IPS-15b (cell line): ENCODE data around the gene SCMH1.

Source experiments
- H3K27me3 ChIP-seq: one replicate; pipeline ENCODE4 v1.6.1; 2013; ENCODE audit warnings: low read length; ENCODE audit not compliant: control insufficient read depth, insufficient read depth
- H3K36me3 ChIP-seq: one replicate; pipeline ENCODE4 v1.6.1; 2013; ENCODE audit warnings: low read length; ENCODE audit not compliant: control insufficient read depth, insufficient read depth
- H3K4me1 ChIP-seq: one replicate; pipeline ENCODE4 v1.6.1; 2013; ENCODE audit warnings: mild to moderate bottlenecking, low read length; ENCODE audit not compliant: control insufficient read depth, insufficient read depth
- H3K4me3 ChIP-seq: one replicate; pipeline ENCODE4 v1.5.1; 2013; ENCODE audit warnings: low read depth, low read length
- H3K9ac ChIP-seq: one replicate; pipeline ENCODE4 v1.6.1; 2013; ENCODE audit warnings: low read depth, mild to moderate bottlenecking, low read length
- H3K9me3 ChIP-seq: one replicate; pipeline ENCODE4 v1.6.1; 2013; ENCODE audit warnings: mild to moderate bottlenecking, low read length; ENCODE audit not compliant: control insufficient read depth, insufficient read depth

Gene SCMH1

DNA sequence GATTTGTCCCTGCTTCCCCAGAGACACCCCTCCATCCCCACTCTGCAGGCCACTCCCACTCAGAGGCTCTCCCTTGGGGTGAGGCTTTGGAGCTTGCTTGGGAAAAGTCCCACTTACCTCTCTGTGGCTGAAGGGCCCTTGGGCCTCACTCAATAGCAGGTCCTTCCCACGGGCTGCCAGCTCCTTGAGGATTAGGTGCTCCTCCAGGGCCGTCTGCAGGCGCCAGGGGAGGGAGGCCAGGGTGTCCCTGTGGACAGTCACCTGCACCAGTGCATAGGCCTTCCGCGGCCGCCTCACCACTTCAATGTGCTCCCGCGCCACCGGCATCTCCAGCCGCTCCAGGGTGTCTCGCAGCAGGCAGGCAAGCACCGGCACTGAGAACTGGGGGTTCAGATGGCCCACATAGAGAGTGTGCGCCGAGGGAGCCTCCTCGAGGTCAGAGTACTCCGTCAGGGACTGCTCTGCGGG, 222.0 kb downstream of the SCMH1 start:
- peaks cover 2% of the 10 kb centered on the region for H3K4me1 ChIP-seq
- H3K4me3 ChIP-seq = no peak overlapping the region
- H3K9me3 ChIP-seq = no peaks in the 10 kb centered on the region
- H3K36me3 ChIP-seq = peaks cover 21% of the 10 kb centered on the region
- H3K9ac ChIP-seq = no peak overlapping the region
- H3K27me3 ChIP-seq = no peaks in the 10 kb centered on the region

GRCh38 chr1:41019353-41019745, 222.8 kb downstream of the SCMH1 start:
- H3K9ac ChIP-seq = no peak overlapping the region

GRCh38 chr1:41018018-41018410, 224.1 kb downstream of the SCMH1 start:
- no peaks in the 10 kb centered on the region for H3K9me3 ChIP-seq

More at GRCh38 chr1:41019353-41019745, 222.8 kb downstream of the SCMH1 start:
- H3K9me3 ChIP-seq = no peaks in the 10 kb centered on the region
- H3K4me1 ChIP-seq = peaks cover 2% of the 10 kb centered on the region
- H3K36me3 ChIP-seq = peaks cover 21% of the 10 kb centered on the region
- no peak overlapping the region for H3K4me3 ChIP-seq
- no peaks in the 10 kb centered on the region for H3K27me3 ChIP-seq

GRCh38 chr1:41017141-41018017, 224.7 kb downstream of the SCMH1 start:
- H3K4me3 ChIP-seq = no peak overlapping the region
- H3K4me1 ChIP-seq = peaks cover 2% of the 10 kb centered on the region
- H3K9ac ChIP-seq = no peak overlapping the region
- peaks cover 28% of the 10 kb centered on the region for H3K36me3 ChIP-seq
- no peaks in the 10 kb centered on the region for H3K27me3 ChIP-seq
- H3K9me3 ChIP-seq = no peaks in the 10 kb centered on the region

More at GRCh38 chr1:41018018-41018410, 224.1 kb downstream of the SCMH1 start:
- no peaks in the 10 kb centered on the region for H3K27me3 ChIP-seq
- peaks cover 23% of the 10 kb centered on the region for H3K36me3 ChIP-seq
- peaks cover 2% of the 10 kb centered on the region for H3K4me1 ChIP-seq
- no peak overlapping the region for H3K9ac ChIP-seq
- no peak overlapping the region for H3K4me3 ChIP-seq

DNA sequence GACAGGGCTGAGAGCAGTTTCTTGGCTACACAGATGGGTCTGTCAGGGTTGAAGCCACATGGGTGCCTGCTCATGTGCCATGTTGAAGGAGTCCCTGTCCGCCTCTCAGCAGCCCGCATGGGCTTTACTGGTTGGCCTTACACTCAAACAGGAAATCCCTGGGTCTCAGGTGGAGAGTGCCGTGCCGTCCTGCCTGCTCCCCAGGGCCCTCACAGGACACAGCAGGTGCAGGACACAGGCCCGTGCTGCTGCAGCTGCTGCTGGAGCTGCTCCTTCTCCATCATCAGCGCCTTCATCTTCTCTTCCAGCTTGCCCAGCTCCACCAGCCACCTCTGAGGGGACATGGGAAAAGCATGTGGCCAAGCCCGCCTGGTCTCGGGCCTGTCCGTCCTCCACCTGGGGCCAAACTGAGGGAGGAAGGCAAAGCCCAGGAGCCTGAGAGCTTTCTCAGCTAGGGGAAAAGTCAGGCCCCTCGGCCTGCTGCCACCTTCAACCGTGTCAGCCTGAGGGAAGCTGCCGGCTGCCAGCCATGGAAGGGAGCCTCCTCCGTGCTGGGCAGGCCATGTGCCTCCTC, 226.1 kb downstream of the SCMH1 start:
- no peaks in the 10 kb centered on the region for H3K4me1 ChIP-seq
- no peak overlapping the region for H3K9ac ChIP-seq
- H3K4me3 ChIP-seq = no peak overlapping the region
- H3K36me3 ChIP-seq = peaks cover 40% of the 10 kb centered on the region
- no peaks in the 10 kb centered on the region for H3K9me3 ChIP-seq
- no peaks in the 10 kb centered on the region for H3K27me3 ChIP-seq

- Histone ChIP-seq H3K9ac (no peak overlapping the region), H3K27me3 (no peaks in the 10 kb centered on the region), H3K4me3 (no peak overlapping the region), H3K9me3 (no peaks in the 10 kb centered on the region), H3K4me1 (no peaks in the 10 kb centered on the region), H3K36me3 (peaks cover 44% of the 10 kb centered on the region)
These were observed 226.7 kb downstream of the SCMH1 start for GRCh38 chr1:41015281-41015896.

- Histone ChIP-seq H3K4me3 (no peak overlapping the region), H3K9me3 (no peaks in the 10 kb centered on the region), H3K27me3 (no peaks in the 10 kb centered on the region), H3K4me1 (no peaks in the 10 kb centered on the region), H3K36me3 (peaks cover 47% of the 10 kb centered on the region), H3K9ac (no peak overlapping the region)
These were observed 227.2 kb downstream of the SCMH1 start for GRCh38 chr1:41014871-41015270.

DNA sequence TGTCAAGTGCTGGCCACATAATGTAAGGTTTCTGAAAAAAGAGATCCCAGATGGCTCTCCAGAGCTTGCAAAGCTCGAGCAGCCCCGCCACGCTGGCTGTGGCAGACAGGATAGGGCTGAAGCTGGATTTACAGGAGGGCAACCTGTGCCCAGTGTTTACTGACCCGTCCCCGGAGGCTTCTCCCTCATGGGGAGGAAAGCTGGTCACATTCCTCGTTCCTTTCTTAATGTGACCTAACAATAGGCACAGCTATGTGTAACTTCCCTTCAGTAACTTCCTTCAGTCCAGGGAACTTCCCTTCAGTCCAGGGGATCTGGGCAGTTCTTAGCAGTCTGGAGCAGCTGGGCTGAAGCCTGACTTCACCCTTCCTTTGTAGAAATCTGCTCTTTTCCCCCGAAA, 228.3 kb downstream of the SCMH1 start:
- no peaks in the 10 kb centered on the region for H3K9me3 ChIP-seq
- no peaks in the 10 kb centered on the region for H3K4me1 ChIP-seq
- H3K27me3 ChIP-seq = no peaks in the 10 kb centered on the region
- peaks cover 57% of the 10 kb centered on the region for H3K36me3 ChIP-seq
- no peak overlapping the region for H3K4me3 ChIP-seq
- H3K9ac ChIP-seq = no peak overlapping the region

DNA sequence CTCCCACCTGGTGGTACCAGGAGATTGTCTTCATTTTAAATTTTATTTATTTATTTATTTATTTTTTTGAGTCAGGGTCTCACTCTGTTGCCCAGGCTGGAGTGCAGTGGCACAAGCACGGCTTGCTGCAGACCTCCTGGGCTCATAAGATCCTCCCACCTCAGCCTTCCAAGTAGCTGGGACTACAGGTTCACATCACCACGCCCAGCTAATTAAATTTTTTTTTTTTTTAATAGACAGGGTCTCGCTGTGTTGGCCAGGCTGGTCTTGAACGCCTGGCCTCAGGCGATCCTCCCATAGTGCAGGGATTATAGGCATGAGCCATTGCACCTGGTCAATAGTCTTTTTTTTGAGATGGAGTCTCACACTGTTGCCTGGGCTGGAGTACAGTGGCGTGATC, 229.1 kb downstream of the SCMH1 start:
- H3K9ac ChIP-seq = no peak overlapping the region
- peaks cover 56% of the 10 kb centered on the region for H3K36me3 ChIP-seq

GRCh38 chr1:41010345-41010744, 231.8 kb downstream of the SCMH1 start:
- Histone ChIP-seq H3K4me1 (no peaks in the 10 kb centered on the region), H3K4me3 (no peak overlapping the region), H3K36me3 (peaks cover 62% of the 10 kb centered on the region), H3K27me3 (no peaks in the 10 kb centered on the region), H3K9ac (no peak overlapping the region), H3K9me3 (no peaks in the 10 kb centered on the region)

More for the DNA sequence above, 229.1 kb downstream of the SCMH1 start:
- no peaks in the 10 kb centered on the region for H3K9me3 ChIP-seq
- H3K4me3 ChIP-seq = no peak overlapping the region
- no peaks in the 10 kb centered on the region for H3K4me1 ChIP-seq
- H3K27me3 ChIP-seq = no peaks in the 10 kb centered on the region

DNA sequence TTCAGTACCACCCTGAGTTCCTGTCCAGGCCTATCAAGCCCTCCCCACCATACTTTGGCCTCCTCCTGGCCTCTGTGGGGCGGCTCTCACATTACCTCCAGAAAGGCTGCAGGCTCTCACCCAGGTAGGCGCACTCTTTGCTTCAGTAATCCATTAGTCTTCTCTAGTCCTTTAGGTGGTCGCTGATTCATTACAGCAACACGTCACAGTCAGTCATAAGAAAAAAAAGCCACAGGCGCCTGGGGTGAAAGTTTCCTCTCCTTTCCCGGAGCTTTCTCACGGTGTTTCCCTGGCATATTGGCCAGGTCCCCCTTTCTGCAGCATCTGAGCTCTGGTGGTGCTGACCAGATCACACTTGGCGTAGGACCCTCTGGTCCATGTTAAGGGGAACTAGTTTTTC, 232.6 kb downstream of the SCMH1 start:
- Histone ChIP-seq H3K36me3 (peaks cover 66% of the 10 kb centered on the region), H3K4me3 (no peak overlapping the region), H3K27me3 (no peaks in the 10 kb centered on the region), H3K9ac (no peak overlapping the region), H3K9me3 (no peaks in the 10 kb centered on the region), H3K4me1 (no peaks in the 10 kb centered on the region)
